ENCODE data around the gene ADARB1.

The ADARB1 gene

GRCh38 chr21:45095505-45095904 is 21.1 kb downstream of the ADARB1 start:
- DNase-seq (ENCODE audit: low spot score) = no peak

GRCh38 chr21:45096217-45096616 is 21.8 kb downstream of the ADARB1 start:
- DNase-seq (ENCODE audit: low spot score) = no peak

GRCh38 chr21:45097827-45098387 is 23.5 kb downstream of the ADARB1 start:
- no peak for DNase-seq (ENCODE audit: low spot score)

GRCh38 chr21:45098867-45099266 is 24.5 kb downstream of the ADARB1 start:
- DNase-seq (ENCODE audit: low spot score) = peak; percentile 46

- DNase-seq (ENCODE audit: low spot score) = no peak
Observed at GRCh38 chr21:45099571-45099970, 25.2 kb downstream of the ADARB1 start.

- no peak for DNase-seq (ENCODE audit: low spot score)
Observed at GRCh38 chr21:45100866-45101265, 26.5 kb downstream of the ADARB1 start.

- peak; percentile 28 for DNase-seq (ENCODE audit: low spot score)
Observed at GRCh38 chr21:45102391-45102932, 28.1 kb downstream of the ADARB1 start.

- DNase-seq (ENCODE audit: low spot score) = no peak
Observed at GRCh38 chr21:45103971-45104520, 29.7 kb downstream of the ADARB1 start.

- no peak for DNase-seq (ENCODE audit: low spot score)
Observed at GRCh38 chr21:45104560-45104959, 30.2 kb downstream of the ADARB1 start.

GRCh38 chr21:45105906-45106485 is 31.6 kb downstream of the ADARB1 start:
- no peak for DNase-seq (ENCODE audit: low spot score)

GRCh38 chr21:45108034-45108790 is 33.8 kb downstream of the ADARB1 start:
- no peak for DNase-seq (ENCODE audit: low spot score)

- DNase-seq (ENCODE audit: low spot score) = no peak
Observed at GRCh38 chr21:45108808-45109781, 34.7 kb downstream of the ADARB1 start.

- DNase-seq (ENCODE audit: low spot score) = peak; percentile 85
Observed at GRCh38 chr21:45109831-45110492, 35.6 kb downstream of the ADARB1 start.

GRCh38 chr21:45110873-45111624 is 36.7 kb downstream of the ADARB1 start:
- DNase-seq (ENCODE audit: low spot score) = no peak

GRCh38 chr21:45111703-45112102 is 37.3 kb downstream of the ADARB1 start:
- no peak for DNase-seq (ENCODE audit: low spot score)

- no peak for DNase-seq (ENCODE audit: low spot score)
Observed at GRCh38 chr21:45112371-45112770, 38.0 kb downstream of the ADARB1 start.

GRCh38 chr21:45113543-45113942 is 39.2 kb downstream of the ADARB1 start:
- no peak for DNase-seq (ENCODE audit: low spot score)

- no peak for DNase-seq (ENCODE audit: low spot score)
Observed at GRCh38 chr21:45114072-45114471, 39.7 kb downstream of the ADARB1 start.

- no peak for DNase-seq (ENCODE audit: low spot score)
Observed at GRCh38 chr21:45114475-45114874, 40.1 kb downstream of the ADARB1 start.

- DNase-seq (ENCODE audit: low spot score) = no peak
Observed at GRCh38 chr21:45115141-45115540, 40.8 kb downstream of the ADARB1 start.

All from NAMALWA (cell line).